HCT116 (cell line): ENCODE results near the gene CARMIL1. TPM values are rescaled to one million over a fixed set of nuclear protein-coding genes. Genes with fewer than 3 reads are reported as not detected.
A peak's percentile ranks its signal among the peaks of the same experiment; 100 is the strongest.

Experiments used
- ATAC-seq: fragments of 200-7000 bp; cut with Tn5 transposase; 2 replicates; pipeline ENCODE4 v1.9.1; 2020; ENCODE audit warnings: mild to moderate bottlenecking, moderate library complexity
- BruUV-seq: library from RNA; stranded (reverse); fragments of 400-500 nt; replicated peaks from 2 replicates; lab custom pipeline; 2021; lab: Mats Ljungman, UMichigan
- CTCF ChIA-PET: fragments of 300-600 bp; sonication (Branson Sonifier 250); formaldehyde crosslinking; loops from one replicate; lab custom pipeline; 2021; ENCODE audit warnings: antibody characterized with exemption; lab: Charles Lee
- POLR2A ChIA-PET: fragments of 300-600, 350-600 bp; sonication (Branson Sonifier 250); formaldehyde crosslinking; loops from one replicate; lab custom pipeline; 2021; ENCODE audit warnings: antibody characterized with exemption; lab: Charles Lee
- RAD21 ChIA-PET, 2 experiments: fragments of 300-600 bp; sonication (Branson Sonifier 250); formaldehyde crosslinking; loops; one replicate each; lab custom pipeline; 2023; ENCODE audit warnings: low total read pairs in 2 of 2; ENCODE audit not compliant: uncharacterized antibody in 2 of 2, unreplicated experiment in 2 of 2, low non-redundant PET in 1 of 2; lab: Charles Lee
- DNase-seq: peaks from one replicate; pipeline ENCODE4 v3.0.0-alpha.2; 2010; ENCODE audit warnings: low read depth, low spot score
- H2AFZ ChIP-seq: fragments of 200-600 bp; shearing (Covaris generic), sonication (generic); 2 replicates; pipeline ENCODE4 v1.6.1; 2017; ENCODE audit warnings: low read depth, mixed run types, mixed read lengths, antibody characterized with exemption, low read length; ENCODE audit not compliant: poor library complexity, severe bottlenecking
- H3K27ac ChIP-seq: 2 replicates; pipeline ENCODE4 v1.5.1; 2012; ENCODE audit warnings: low read depth, low read length
- H3K27me3 ChIP-seq: fragments of 200-600 bp; sonication (generic); 2 replicates; pipeline ENCODE4 v1.6.1; 2016; ENCODE audit warnings: mixed run types, low read length, mixed read lengths; ENCODE audit not compliant: insufficient read depth
- H3K36me3 ChIP-seq, 2 experiments: fragments of 200-500 bp in 1 of 2; fragments of 200-600 bp in 1 of 2; sonication (Bioruptor generic) in 1 of 2; sonication (generic) in 1 of 2; 2 replicates each; pipeline versions ENCODE4 v1.5.1 to v1.6.1; 2014 to 2016; ENCODE audit warnings: low read length in 2 of 2, inconsistent platforms in 1 of 2, mixed read lengths in 1 of 2, mixed run types in 1 of 2; ENCODE audit not compliant: insufficient read depth in 2 of 2, control insufficient read depth in 1 of 2
- H3K4me1 ChIP-seq, 2 experiments: fragments of 200-600 bp in 1 of 2; sonication (generic) in 1 of 2; 2 replicates each; pipeline versions ENCODE4 v1.5.1 to v1.6.1; 2012 to 2017; ENCODE audit warnings: low read length in 2 of 2, inconsistent platforms in 1 of 2, mild to moderate bottlenecking in 1 of 2, mixed read lengths in 1 of 2, mixed run types in 1 of 2, moderate library complexity in 1 of 2; ENCODE audit not compliant: insufficient read depth in 2 of 2, control insufficient read depth in 1 of 2
- H3K4me2 ChIP-seq: fragments of 200-600 bp; sonication (generic); 2 replicates; pipeline ENCODE4 v1.6.1; 2017; ENCODE audit warnings: mixed run types, low read length, mixed read lengths
- H3K4me3 ChIP-seq, 2 experiments: fragments of 200-600 bp in 1 of 2; sonication (generic) in 1 of 2; replicated peaks in 1 of 2; 2 replicates each; pipeline ENCODE4 v1.5.1; 2011 to 2016; ENCODE audit warnings: low read length in 2 of 2, control low read depth in 1 of 2, low read depth in 1 of 2, mild to moderate bottlenecking in 1 of 2, mixed read lengths in 1 of 2, mixed run types in 1 of 2
- H3K79me2 ChIP-seq: fragments of 200-600 bp; sonication (generic); 2 replicates; pipeline ENCODE4 v1.6.1; 2017; ENCODE audit warnings: mild to moderate bottlenecking, mixed run types, low read length, moderate library complexity, mixed read lengths; ENCODE audit not compliant: insufficient read depth
- H3K9ac ChIP-seq: fragments of 200-600 bp; sonication (generic); 2 replicates; pipeline ENCODE4 v1.6.1; 2016; ENCODE audit warnings: low read length, mixed read lengths
- H3K9me2 ChIP-seq: fragments of 200-600 bp; sonication (generic), shearing (Covaris generic); 2 replicates; pipeline ENCODE4 v1.6.1; 2017; ENCODE audit warnings: mixed run types, mild to moderate bottlenecking, moderate library complexity; ENCODE audit not compliant: insufficient read depth
- H3K9me3 ChIP-seq, 2 experiments: fragments of 200-500 bp in 1 of 2; fragments of 200-600 bp in 1 of 2; sonication (Bioruptor generic) in 1 of 2; sonication (generic) in 1 of 2; 2 replicates each; pipeline ENCODE4 v1.6.1; 2014 to 2017; ENCODE audit warnings: low read length in 2 of 2, mixed read lengths in 2 of 2, inconsistent platforms in 1 of 2, low read depth in 1 of 2, mild to moderate bottlenecking in 1 of 2, mixed run types in 1 of 2, moderate library complexity in 1 of 2; ENCODE audit not compliant: control insufficient read depth in 1 of 2, insufficient read depth in 1 of 2
- H4K20me1 ChIP-seq: fragments of 200-600 bp; sonication (generic), shearing (Covaris generic); 2 replicates; pipeline ENCODE4 v1.6.1; 2017; ENCODE audit warnings: mixed run types, mild to moderate bottlenecking, moderate library complexity; ENCODE audit not compliant: insufficient read depth
- EGR1 ChIP-seq: IDR thresholded peaks from 2 replicates; pipeline ENCODE4 v1.6.1; 2012; ENCODE audit warnings: low read depth
- EZH2phosphoT487 ChIP-seq: fragments of 200-600 bp; IDR thresholded peaks from 2 replicates; pipeline ENCODE4 v1.6.1; 2018; ENCODE audit warnings: antibody characterized with exemption, borderline replicate concordance
- FOSL1 ChIP-seq: IDR thresholded peaks from 2 replicates; pipeline ENCODE4 v1.6.1; 2012; ENCODE audit warnings: low read depth
- JUND ChIP-seq: IDR thresholded peaks from 2 replicates; pipeline ENCODE4 v1.6.1; 2012
- POLR2A ChIP-seq: IDR thresholded peaks from 2 replicates; pipeline ENCODE4 v1.7.0; 2011; ENCODE audit warnings: borderline replicate concordance; ENCODE audit not compliant: insufficient read depth, insufficient read length; ENCODE audit errors: extremely low read depth
- RAD21 ChIP-seq: IDR thresholded peaks from 2 replicates; pipeline ENCODE4 v1.6.1; 2012; ENCODE audit warnings: low read depth, mild to moderate bottlenecking
- SIN3A ChIP-seq: IDR thresholded peaks from 2 replicates; pipeline ENCODE4 v1.6.1; 2012; ENCODE audit warnings: low read depth
- SP1 ChIP-seq: IDR thresholded peaks from 2 replicates; pipeline ENCODE4 v1.6.1; 2012; ENCODE audit warnings: low read depth
- ZFX ChIP-seq: fragments of 450-650 bp; IDR thresholded peaks from 2 replicates; pipeline ENCODE4 v1.6.1; 2017
- intact Hi-C: fragments of 100-400 bp; cut with micrococcal nuclease; formaldehyde crosslinking; loops from 2 replicates; pipeline ENCODE4 v1.10.0; 2022
- total RNA-seq: library from RNA; stranded (reverse); gene quantifications from one replicate; pipeline ENCODE4 v1.2.1, GENCODE V29; 2021; ENCODE audit not compliant: unreplicated experiment
- TF ChIP-seq, protein P1 (sequence below), 3 experiments: fragments of 200-600 bp in 1 of 3; sonication (generic) in 1 of 3; IDR thresholded peaks in 2 of 3; conservative IDR thresholded peaks in 1 of 3; 2 replicates each; pipeline ENCODE4 v1.5.1; 2012 to 2017; ENCODE audit warnings: low read depth in 2 of 3, low read length in 2 of 3, antibody characterized with exemption in 1 of 3, borderline replicate concordance in 1 of 3, control low read depth in 1 of 3, mild to moderate bottlenecking in 1 of 3, mixed read lengths in 1 of 3, mixed run types in 1 of 3, moderate library complexity in 1 of 3; ENCODE audit not compliant: insufficient read depth in 1 of 3
- TF ChIP-seq, protein P2 (sequence below): IDR thresholded peaks from 2 replicates; pipeline ENCODE4 v1.6.1; 2012; ENCODE audit warnings: low read depth
- TF ChIP-seq, protein P3 (sequence below): IDR thresholded peaks from 2 replicates; pipeline ENCODE4 v1.6.1; 2012
- TF ChIP-seq, protein P4 (sequence below): IDR thresholded peaks from 2 replicates; pipeline ENCODE4 v1.6.1; 2012

Gene CARMIL1
- total RNA-seq, 1 experiment from 2014 or later, result 21.7 TPM

DNA sequence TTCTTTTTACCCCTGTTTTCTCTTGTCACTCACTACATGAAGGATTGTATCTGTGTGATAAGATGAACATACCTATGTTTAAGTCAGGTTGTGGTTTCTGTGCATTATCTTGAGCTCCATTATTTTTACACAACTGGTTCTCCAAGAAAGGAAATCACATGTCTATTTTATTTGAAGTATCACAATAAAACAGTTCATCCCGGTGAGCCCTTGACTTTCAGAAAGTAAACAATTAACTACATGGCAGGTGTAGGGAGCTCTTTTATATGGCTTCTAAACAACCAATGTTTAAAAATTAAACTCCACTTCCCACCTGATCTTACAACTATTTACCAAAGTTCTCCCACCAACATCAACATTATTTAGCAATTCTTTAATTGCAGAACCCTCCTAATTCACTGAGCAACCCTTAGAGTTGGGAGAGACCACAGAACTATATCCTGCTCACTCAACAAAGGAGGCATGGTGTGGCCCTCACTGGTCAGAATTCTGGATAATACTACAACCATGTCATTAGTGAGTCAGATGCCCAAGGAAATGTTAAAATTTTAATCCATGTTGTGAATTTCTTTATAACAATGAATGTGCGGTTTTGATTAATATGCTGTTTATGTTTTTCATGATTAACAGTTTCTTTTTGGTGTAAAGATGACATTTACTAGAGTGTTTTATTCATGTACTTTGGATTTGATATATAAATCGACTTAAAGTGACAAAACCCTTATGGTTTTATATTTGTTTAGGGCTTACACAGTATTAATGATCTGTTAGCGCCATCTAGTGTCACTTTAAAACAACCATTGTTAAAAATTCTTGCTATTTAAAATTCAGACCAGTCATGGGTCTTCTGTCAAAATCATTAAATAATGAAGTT lies 322.9 kb downstream of the CARMIL1 start:
- Histone ChIP-seq H3K9me3 (no peaks in the 10 kb centered on the region), H3K9me2 (no peaks in the 10 kb centered on the region), H3K4me1 (no peaks in the 10 kb centered on the region), H3K36me3 (no peaks in the 10 kb centered on the region), H3K27me3 (no peaks in the 10 kb centered on the region), H3K4me2 (no peak overlapping the region), H3K9ac (no peak overlapping the region), H3K27ac (no peak overlapping the region), H4K20me1 (no peaks in the 10 kb centered on the region), H2AFZ (no peak overlapping the region), H3K79me2 (no peaks in the 10 kb centered on the region), H3K4me3 (no peak overlapping the region)
- ChIA-PET POLR2A (no interaction called here), CTCF (interaction anchor here (1.0 to 2.3 kb wide), 3 partner anchors 116 to 378 kb away, joined by 3 to 11 read pairs (median 9); no protein-coding TSS in a partner anchor), RAD21 (interaction anchor here in 1 of 2 experiments (0.6 kb wide), 1 partner anchor 550 kb away, joined by 3 read pairs; no protein-coding TSS in a partner anchor)
- peak; percentile 28 for DNase-seq
- no TSS peak for BruUV-seq
- ATAC-seq, result no peak; the same call in 1 of the 2 replicates
- intact Hi-C loops, result loop anchor here (1.0 to 5.0 kb wide), 4 partner anchors 290 to 745 kb away; no protein-coding TSS in a partner anchor
- TF ChIP-seq EGR1, result no peak
- TF ChIP-seq, protein P1, sequence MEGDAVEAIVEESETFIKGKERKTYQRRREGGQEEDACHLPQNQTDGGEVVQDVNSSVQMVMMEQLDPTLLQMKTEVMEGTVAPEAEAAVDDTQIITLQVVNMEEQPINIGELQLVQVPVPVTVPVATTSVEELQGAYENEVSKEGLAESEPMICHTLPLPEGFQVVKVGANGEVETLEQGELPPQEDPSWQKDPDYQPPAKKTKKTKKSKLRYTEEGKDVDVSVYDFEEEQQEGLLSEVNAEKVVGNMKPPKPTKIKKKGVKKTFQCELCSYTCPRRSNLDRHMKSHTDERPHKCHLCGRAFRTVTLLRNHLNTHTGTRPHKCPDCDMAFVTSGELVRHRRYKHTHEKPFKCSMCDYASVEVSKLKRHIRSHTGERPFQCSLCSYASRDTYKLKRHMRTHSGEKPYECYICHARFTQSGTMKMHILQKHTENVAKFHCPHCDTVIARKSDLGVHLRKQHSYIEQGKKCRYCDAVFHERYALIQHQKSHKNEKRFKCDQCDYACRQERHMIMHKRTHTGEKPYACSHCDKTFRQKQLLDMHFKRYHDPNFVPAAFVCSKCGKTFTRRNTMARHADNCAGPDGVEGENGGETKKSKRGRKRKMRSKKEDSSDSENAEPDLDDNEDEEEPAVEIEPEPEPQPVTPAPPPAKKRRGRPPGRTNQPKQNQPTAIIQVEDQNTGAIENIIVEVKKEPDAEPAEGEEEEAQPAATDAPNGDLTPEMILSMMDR (IDR thresholded peaks at IDR 0.05 in 2 of 3, conservative IDR thresholded peaks at IDR 0.05 in 1 of 3; ENCODE audit: borderline replicate concordance in 1 of 3, insufficient read depth in 1 of 3, low read depth in 2 of 3, low read length in 2 of 3), result peak; percentile 28 to 75 (median 67); a peak in 4 of 6 replicates
- TF ChIP-seq RAD21, result peak; percentile 74

DNA sequence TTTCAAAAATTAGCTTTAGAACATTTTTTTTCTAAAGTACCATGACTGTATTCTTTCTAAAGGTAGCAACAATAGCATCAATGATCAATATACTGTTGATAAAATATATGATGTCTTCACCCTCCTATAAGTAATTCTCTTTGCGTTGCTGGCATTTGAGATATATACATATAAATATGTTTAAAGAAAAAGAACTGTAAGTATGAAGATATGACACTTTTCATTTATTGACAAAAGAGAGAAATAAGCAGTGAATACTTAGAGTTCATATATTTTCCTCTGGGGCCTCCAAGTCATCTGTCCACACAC lies 323.5 kb downstream of the CARMIL1 start:
- DNase-seq (no peak), ATAC-seq (no peak)
- intact Hi-C loops, result loop anchor here (1.0 to 5.0 kb wide), 4 partner anchors 290 to 745 kb away; no protein-coding TSS in a partner anchor
- H3K4me3 ChIP-seq, result no peak overlapping the region
- no peaks in the 10 kb centered on the region for H3K9me2 ChIP-seq
- no TSS peak for BruUV-seq
- H4K20me1 ChIP-seq, result no peaks in the 10 kb centered on the region
- H3K9ac ChIP-seq, result no peak overlapping the region
- ChIA-PET RAD21 (interaction anchor here in 1 of 2 experiments (0.6 kb wide), 1 partner anchor 550 kb away, joined by 3 read pairs; no protein-coding TSS in a partner anchor), CTCF (interaction anchor here (1.0 to 2.3 kb wide), 3 partner anchors 116 to 379 kb away, joined by 3 to 11 read pairs (median 9); no protein-coding TSS in a partner anchor), POLR2A (no interaction called here)
- H3K36me3 ChIP-seq, result no peaks in the 10 kb centered on the region
- H3K4me2 ChIP-seq, result no peak overlapping the region
- H3K79me2 ChIP-seq, result no peaks in the 10 kb centered on the region
- H3K27ac ChIP-seq, result no peak overlapping the region
- no peak overlapping the region for H2AFZ ChIP-seq
- H3K4me1 ChIP-seq, result no peaks in the 10 kb centered on the region
- no peaks in the 10 kb centered on the region for H3K27me3 ChIP-seq
- H3K9me3 ChIP-seq, result no peaks in the 10 kb centered on the region
- TF ChIP-seq, protein P2, sequence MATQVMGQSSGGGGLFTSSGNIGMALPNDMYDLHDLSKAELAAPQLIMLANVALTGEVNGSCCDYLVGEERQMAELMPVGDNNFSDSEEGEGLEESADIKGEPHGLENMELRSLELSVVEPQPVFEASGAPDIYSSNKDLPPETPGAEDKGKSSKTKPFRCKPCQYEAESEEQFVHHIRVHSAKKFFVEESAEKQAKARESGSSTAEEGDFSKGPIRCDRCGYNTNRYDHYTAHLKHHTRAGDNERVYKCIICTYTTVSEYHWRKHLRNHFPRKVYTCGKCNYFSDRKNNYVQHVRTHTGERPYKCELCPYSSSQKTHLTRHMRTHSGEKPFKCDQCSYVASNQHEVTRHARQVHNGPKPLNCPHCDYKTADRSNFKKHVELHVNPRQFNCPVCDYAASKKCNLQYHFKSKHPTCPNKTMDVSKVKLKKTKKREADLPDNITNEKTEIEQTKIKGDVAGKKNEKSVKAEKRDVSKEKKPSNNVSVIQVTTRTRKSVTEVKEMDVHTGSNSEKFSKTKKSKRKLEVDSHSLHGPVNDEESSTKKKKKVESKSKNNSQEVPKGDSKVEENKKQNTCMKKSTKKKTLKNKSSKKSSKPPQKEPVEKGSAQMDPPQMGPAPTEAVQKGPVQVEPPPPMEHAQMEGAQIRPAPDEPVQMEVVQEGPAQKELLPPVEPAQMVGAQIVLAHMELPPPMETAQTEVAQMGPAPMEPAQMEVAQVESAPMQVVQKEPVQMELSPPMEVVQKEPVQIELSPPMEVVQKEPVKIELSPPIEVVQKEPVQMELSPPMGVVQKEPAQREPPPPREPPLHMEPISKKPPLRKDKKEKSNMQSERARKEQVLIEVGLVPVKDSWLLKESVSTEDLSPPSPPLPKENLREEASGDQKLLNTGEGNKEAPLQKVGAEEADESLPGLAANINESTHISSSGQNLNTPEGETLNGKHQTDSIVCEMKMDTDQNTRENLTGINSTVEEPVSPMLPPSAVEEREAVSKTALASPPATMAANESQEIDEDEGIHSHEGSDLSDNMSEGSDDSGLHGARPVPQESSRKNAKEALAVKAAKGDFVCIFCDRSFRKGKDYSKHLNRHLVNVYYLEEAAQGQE, result no peak
- TF ChIP-seq RAD21 (no peak), EZH2phosphoT487 (no peak), ZFX (no peak), SP1 (no peak), POLR2A (no peak), FOSL1 (no peak), SIN3A (no peak), JUND (no peak), EGR1 (no peak)
- TF ChIP-seq, protein P3, sequence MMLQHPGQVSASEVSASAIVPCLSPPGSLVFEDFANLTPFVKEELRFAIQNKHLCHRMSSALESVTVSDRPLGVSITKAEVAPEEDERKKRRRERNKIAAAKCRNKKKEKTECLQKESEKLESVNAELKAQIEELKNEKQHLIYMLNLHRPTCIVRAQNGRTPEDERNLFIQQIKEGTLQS, result no peak
- TF ChIP-seq, protein P4, sequence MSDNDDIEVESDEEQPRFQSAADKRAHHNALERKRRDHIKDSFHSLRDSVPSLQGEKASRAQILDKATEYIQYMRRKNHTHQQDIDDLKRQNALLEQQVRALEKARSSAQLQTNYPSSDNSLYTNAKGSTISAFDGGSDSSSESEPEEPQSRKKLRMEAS, result no peak
